CD4-positive, alpha-beta T cell treated with Interleukin-4 for 4 hours (primary cell): Measurements from ENCODE around the gene RAB11FIP4.

ENCODE experiments used
- DNase-seq: peaks from one replicate; pipeline ENCODE4 v3.0.0-alpha.2; 2020

The RAB11FIP4 gene

GRCh38 chr17:31411707-31412285 lies 20.3 kb downstream of the RAB11FIP4 start:
- no peak for DNase-seq

DNA sequence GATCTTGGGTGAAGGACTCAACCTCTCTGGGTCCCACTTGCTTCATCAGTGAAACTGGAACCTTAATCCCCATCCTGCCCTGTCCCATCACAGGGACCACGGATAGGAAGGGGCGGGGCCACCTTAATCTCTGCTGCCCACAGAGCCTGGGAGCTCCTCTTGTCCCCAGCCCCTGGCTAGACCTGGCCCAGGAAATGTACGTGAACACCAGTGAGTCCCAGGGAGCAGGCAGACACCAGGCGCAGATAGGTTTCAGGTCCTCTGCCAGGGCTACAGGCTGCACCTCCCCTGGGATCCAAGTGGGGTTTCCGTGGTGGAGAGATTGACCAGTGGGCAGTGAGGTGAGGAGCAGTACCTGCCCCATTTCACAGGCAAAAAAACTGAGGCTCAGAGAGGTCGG lies 21.0 kb downstream of the RAB11FIP4 start:
- DNase-seq, result no peak

DNA sequence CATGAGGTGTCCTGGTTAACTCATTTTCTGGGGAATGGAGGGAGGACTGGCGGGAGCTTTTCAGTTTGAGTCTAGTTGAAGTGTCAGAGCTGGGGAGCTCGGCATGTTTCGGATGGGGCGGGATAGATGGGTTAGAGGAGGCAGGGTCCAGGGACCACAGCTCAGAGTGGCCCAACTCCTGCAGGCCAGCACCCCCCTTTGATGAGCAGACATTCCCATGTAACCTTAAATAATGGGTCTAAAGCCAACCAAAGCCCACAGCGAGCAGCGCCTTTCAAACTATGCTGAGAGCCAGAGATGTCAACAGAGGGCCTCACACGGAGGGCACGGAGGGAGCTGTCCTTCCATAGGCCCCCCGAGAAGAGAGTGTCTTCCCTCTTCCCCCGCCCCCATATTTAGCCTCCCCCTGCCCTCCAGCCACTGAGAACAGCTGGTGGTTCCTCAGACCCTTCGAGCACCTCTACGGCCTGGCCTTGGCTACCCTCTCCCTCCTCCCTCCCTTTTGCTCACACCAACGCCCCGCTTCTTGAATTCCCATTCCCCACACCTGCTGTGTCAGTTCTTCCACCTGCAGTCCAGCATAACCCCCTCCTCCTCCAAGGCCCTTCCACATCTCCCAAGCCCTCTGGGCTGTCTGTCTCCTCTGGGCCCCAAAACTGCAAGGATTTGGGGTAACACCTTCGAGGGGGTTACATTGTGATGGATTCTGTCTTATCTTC lies 21.8 kb downstream of the RAB11FIP4 start:
- DNase-seq, result no peak

- no peak for DNase-seq
Measured at GRCh38 chr17:31413874-31414549, 22.5 kb downstream of the RAB11FIP4 start.

- DNase-seq, result no peak
Measured at GRCh38 chr17:31414550-31414918, 23.1 kb downstream of the RAB11FIP4 start.

- no peak for DNase-seq
Measured at GRCh38 chr17:31415004-31415454, 23.6 kb downstream of the RAB11FIP4 start.

DNA sequence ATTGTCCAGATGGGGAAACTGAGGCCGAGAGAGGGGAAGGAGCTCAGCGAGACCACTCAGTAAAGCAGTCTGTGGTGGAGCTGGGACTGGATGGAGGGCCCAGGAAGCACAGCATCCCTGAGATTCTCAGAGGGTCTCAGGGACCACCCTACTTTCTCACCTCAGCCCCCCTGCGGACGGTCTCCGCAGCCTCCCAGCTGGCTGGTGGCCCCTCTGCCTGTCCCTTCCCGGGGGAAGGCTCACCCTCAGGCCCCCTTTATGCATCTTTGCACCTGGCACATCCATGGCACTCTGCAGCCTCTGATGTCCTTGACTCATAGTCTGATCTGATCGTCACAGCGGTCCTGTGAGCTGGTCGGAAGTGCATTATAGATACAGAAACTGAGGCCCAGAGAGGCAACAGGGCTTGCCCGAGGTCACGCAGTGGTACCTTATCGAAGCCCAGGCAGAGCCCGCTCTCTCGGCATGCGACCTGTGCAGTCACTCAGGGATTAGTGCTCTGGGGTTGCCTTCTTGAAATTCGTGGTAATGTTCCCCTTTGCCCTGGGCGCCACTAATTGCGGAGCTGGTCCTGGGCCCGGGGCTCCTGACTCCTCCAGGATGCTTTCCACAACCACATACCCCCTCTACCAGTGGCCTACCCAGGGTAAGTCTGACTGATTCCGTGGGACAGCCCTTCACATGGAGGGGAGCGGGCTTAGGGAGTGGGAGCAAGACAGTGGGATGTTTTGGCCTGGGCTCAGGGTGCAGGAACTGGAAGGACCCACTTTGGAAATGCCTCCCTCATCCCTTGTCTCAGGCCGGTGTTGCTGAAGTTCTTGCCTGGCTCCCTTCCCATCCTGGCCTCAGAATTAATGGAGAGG lies 24.4 kb downstream of the RAB11FIP4 start:
- DNase-seq, result no peak

- DNase-seq, result no peak
Measured at GRCh38 chr17:31416503-31416923, 25.0 kb downstream of the RAB11FIP4 start.

- no peak for DNase-seq
Measured at GRCh38 chr17:31417051-31417792, 25.7 kb downstream of the RAB11FIP4 start.

GRCh38 chr17:31418773-31419350 lies 27.4 kb downstream of the RAB11FIP4 start:
- DNase-seq, result no peak

GRCh38 chr17:31422443-31422842 lies 31.0 kb downstream of the RAB11FIP4 start:
- no peak for DNase-seq

DNA sequence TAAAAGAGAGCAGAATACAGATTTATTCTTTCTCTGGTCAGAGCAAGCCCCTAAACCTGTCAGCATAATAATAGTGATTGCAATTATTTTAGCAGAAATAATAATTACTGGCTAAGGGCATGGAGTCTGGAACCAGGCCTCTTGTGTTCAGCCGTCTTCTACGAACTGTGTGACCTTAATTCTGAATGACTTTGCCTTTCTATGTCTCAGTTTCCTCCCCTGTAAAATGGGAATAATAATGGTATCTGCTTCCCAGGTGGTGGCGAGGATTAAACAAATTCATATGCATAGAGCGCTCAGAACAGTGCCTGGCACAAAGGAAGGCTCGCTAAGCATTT lies 33.4 kb downstream of the RAB11FIP4 start:
- no peak for DNase-seq

DNA sequence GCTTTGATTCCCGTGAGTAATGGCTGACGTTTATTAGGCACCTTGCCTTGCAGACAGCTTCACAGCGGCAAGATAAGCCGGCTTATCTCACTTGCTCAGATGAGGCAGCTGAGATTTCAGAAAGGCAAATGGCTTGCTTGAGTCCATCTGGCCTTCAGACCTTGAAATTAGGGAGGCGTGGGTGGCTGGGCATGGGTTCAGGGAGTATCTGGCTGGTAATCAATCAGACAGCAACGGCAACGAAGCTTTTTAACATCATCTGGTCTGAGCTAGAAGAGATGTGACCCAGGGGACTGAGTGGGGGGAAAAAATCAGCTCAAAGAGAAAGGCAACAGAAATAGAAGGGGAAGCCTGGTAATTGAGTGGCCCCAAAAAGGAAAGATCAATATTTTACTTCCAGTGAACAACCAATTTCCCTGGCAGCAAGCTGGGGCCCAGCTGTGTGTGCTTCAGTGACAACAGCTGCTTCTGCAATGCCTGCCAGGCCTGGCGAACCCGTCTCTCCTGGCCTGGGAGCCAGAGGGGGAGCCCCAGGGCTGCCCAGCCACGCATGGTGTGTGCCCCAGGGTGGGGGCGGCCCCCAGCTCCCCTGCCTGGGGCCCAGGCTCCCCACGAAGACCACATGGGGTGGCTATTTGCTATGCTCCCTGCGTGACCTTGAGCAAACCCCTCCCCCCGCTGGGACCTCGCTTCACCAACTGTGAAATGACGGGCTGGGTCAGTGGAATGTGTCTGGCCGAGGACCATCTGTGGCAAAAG lies 34.0 kb downstream of the RAB11FIP4 start:
- no peak for DNase-seq

- no peak for DNase-seq
Measured at GRCh38 chr17:31427684-31428083, 36.2 kb downstream of the RAB11FIP4 start.

DNA sequence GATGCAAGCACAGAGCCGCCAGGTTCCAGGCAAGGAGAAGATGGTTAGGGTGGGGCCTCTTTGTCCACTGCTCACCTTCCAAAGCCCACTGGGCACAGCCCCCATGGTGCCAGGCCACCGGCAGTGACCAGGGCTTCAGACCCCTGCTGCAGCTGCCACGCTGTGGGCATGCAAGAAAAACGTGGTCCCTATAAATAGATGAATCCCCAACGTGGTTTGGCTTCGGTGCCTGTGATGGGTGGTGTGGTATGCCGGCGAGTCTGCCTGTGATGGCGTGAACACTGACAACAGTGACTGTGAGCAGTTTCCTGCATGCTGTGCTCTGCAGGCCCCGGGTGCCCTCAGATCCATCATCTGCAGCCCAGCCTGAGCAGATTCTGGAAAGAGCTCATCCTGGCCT lies 36.6 kb downstream of the RAB11FIP4 start:
- no peak for DNase-seq

DNA sequence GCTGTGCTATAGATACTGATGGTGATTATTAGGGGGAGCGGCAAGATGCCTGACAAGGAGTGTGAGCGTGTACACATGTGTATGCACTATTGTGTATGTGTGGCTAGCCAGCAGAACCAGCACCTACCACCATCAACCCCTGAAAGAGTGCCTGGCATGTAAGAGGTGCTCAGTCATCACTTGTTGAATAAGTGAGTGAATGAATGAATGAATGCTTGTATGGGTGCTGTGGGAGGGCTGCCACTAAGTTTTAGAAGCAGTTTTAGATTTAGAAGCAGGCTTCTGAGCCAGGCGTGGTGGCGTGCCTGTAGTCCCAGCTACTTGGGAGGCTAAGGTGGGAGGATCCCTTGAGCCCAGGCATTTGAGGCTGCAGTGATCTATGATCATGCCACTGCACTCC lies 37.0 kb downstream of the RAB11FIP4 start:
- DNase-seq, result no peak

DNA sequence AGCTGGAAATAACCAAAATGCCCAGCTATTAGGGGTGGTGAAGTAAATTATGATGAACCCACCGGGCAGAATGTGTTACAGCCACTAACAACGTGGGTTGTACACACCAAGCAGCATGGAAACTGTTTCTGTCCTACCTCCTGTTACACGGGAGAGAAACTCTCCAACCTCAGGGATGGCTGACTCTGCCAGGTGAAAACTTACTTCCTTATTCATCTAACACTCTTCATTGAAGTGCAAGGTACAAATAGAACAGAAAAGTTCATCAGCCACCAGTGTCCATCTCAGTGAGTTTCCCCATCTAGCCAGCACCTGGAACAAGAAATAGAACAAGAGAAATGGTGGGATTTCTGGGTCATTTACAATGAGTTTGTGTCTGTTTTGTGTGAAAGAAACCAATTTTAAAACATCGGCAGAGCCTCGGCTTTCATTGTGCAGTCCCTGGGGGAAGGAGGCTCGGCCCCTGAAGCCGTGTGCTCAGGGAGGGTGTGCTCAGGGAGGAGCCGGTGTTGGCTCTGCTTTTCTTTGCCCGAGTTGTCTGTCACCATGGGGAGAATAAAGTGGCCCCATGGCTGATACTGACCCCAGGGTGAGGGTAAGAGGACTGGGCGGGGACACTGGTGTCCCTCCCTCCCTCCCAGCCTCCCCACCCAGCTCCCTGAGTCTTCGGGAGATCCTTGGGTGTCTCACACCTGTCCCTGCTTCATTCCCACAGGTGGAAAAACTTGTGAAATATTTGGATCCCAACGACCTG lies 39.8 kb downstream of the RAB11FIP4 start:
- DNase-seq, result no peak

GRCh38 chr17:31431852-31432658 lies 40.6 kb downstream of the RAB11FIP4 start:
- no peak for DNase-seq

- DNase-seq, result peak; percentile 57
Measured at GRCh38 chr17:31433091-31433790, 41.8 kb downstream of the RAB11FIP4 start.
